HG02973 (cell line): ENCODE measurements around the gene NETO2.
"Not testable (repeated sequence)": the region's sequence is repeated elsewhere in the genome, so short reads cannot be mapped to it uniquely, and the experiment has no call there.

Experiments used
- ATAC-seq: cut with Tn5 transposase; IDR thresholded peaks from one replicate; pipeline ENCODE4 v1.9.1; 2021; ENCODE audit warnings: moderate library complexity; ENCODE audit not compliant: unreplicated experiment

NETO2 gene

GRCh38 chr16:47067203-47067602 is 76.5 kb downstream of the NETO2 start:
- no peak for ATAC-seq

- no peak for ATAC-seq
Measured at GRCh38 chr16:47065766-47066688, 77.7 kb downstream of the NETO2 start.

- no peak for ATAC-seq
Measured at GRCh38 chr16:47064775-47065174, 79.0 kb downstream of the NETO2 start.

- ATAC-seq = no peak
Measured at GRCh38 chr16:47063011-47063724, 80.6 kb downstream of the NETO2 start.

- ATAC-seq = no peak
Measured at GRCh38 chr16:47061204-47061603, 82.5 kb downstream of the NETO2 start.

- no peak for ATAC-seq
Measured at GRCh38 chr16:47060596-47060995, 83.1 kb downstream of the NETO2 start.

- ATAC-seq = no peak
Measured at GRCh38 chr16:47059991-47060390, 83.8 kb downstream of the NETO2 start.

- not testable (repeated sequence) for ATAC-seq
Measured at GRCh38 chr16:47059130-47059529, 84.6 kb downstream of the NETO2 start.

- ATAC-seq = no peak
Measured at GRCh38 chr16:47058295-47059086, 85.3 kb downstream of the NETO2 start.

- no peak for ATAC-seq
Measured at GRCh38 chr16:47057630-47057993, 86.1 kb downstream of the NETO2 start.

- ATAC-seq = no peak
Measured at GRCh38 chr16:47056688-47057629, 86.8 kb downstream of the NETO2 start.

GRCh38 chr16:47056061-47056460 is 87.7 kb downstream of the NETO2 start:
- ATAC-seq = not testable (repeated sequence)

- ATAC-seq = no peak
Measured at GRCh38 chr16:47055136-47055885, 88.4 kb downstream of the NETO2 start.

GRCh38 chr16:47054306-47054705 is 89.4 kb downstream of the NETO2 start:
- ATAC-seq = no peak

- ATAC-seq = no peak
Measured at GRCh38 chr16:47053895-47054294, 89.8 kb downstream of the NETO2 start.

GRCh38 chr16:47052666-47053640 is 90.8 kb downstream of the NETO2 start:
- ATAC-seq = no peak

GRCh38 chr16:47051031-47051430 is 92.7 kb downstream of the NETO2 start:
- no peak for ATAC-seq

GRCh38 chr16:47049901-47050583 is 93.7 kb downstream of the NETO2 start:
- no peak for ATAC-seq
